ENCODE data around the gene FCSK. TPM values are rescaled to one million over a fixed set of nuclear protein-coding genes. Genes with fewer than 3 reads are reported as not detected.
"Not testable (repeated sequence)": the region's sequence is repeated elsewhere in the genome, so short reads cannot be mapped to it uniquely, and the experiment has no call there.

FCSK gene
- total and polyA plus RNA-seq, 10 of the 15 experiments (the other 5 are each of a cell fraction or from before 2014, with no cell fraction given): 0.60 to 17.6 (median 7.4) TPM

GRCh38 chr16:70523743-70524398 lies 69.5 kb downstream of the FCSK start, which contains the start of gene SF3B3 (continued):
- no peak for TF ChIP-seq SREBF2 (IDR thresholded peaks at IDR 0.05; ENCODE audit: low read length)

DNA sequence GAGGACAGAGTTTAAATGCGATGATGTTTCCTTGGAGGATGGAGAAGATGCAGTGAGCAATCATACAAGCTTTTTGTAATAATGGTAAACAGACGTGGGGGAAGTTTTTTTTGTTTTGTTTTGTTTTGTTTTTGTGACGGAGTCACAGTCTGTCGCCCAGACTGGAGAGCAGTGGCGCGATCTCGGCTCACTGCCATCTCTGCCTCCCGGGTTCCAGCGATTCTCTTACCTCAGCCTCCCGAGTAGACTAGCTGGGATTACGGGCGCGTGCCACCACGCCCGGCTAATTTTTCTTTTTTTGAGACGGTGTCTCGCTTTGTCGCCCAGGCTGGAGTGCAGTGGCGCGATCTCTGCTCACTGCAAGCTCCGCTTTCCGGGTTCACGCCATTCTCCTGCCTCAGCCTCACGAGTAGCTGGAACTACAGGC lies 70.0 kb downstream of the FCSK start:
- POLR2A ChIA-PET: interaction anchor here (0.6 to 2.4 kb wide), 13 partner anchors 8 to 146 kb away, joined by 3 to 15 read pairs (median 5); partner anchors contain the start of genes FCSK and ST3GAL2
- peaks cover 14% of the 10 kb centered on the region for H3K4me1 ChIP-seq (ENCODE audit: control insufficient read depth, insufficient read depth, low read length)
- intact Hi-C loops (cut with micrococcal nuclease; ENCODE audit: unreplicated experiment): loop anchor here (5.0 kb wide), 1 partner anchor 237 kb away; the partner anchor contains the start of gene AARS1
- peak overlapping the region; percentile 97 for H3K9ac ChIP-seq (ENCODE audit: control insufficient read depth, insufficient read depth, low read length)
- H3K9me3 ChIP-seq (replicated peaks; ENCODE audit: control insufficient read depth, insufficient read depth, low read length); H4K20me1 ChIP-seq (ENCODE audit: control insufficient read depth, insufficient read depth); in situ Hi-C loops (cut with MboI); FAIRE-seq; DNase-seq (ENCODE audit: low read depth, low spot score); H3K27me3 ChIP-seq (replicated peaks in 1 of 2; ENCODE audit: control insufficient read depth in 2 of 2, insufficient read depth in 2 of 2, low read length in 1 of 2); H2AFZ ChIP-seq (ENCODE audit: control insufficient read depth, low read depth, low read length): not testable (repeated sequence)
- ATAC-seq: peak; percentile 11
- peaks cover 87% of the 10 kb centered on the region for H3K79me2 ChIP-seq (ENCODE audit: control insufficient read depth, insufficient read depth, low read length)
- SMC1A ChIA-PET (ENCODE audit: uncharacterized antibody, unreplicated experiment): interaction anchor here (0.9 to 4.7 kb wide), 9 partner anchors 8 to 132 kb away, joined by 3 to 22 read pairs (median 4); partner anchors contain the start of gene ST3GAL2
- peak in 1 of 2 experiments; percentile 10; a peak in 1 of 4 replicates for TF ChIP-seq BHLHE40 (IDR thresholded peaks at IDR 0.05; ENCODE audit: borderline replicate concordance in 1 of 2, low read depth in 2 of 2, low read length in 1 of 2)
- RAD21 ChIA-PET (ENCODE audit: unreplicated experiment): interaction anchor here (0.9 to 4.1 kb wide), 8 partner anchors 10 to 178 kb away, joined by 3 to 25 read pairs (median 5); partner anchors contain the start of gene DDX19A
- H3K4me3 ChIP-seq: peak overlapping the region; percentile 86
- 1% methylated on average over 24 of the region's 24 CpGs for WGBS (ENCODE audit: insufficient coverage, insufficient replicate concordance, low lambda C conversion rate, missing lambda C conversion rate)
- BruUV-seq (replicated peaks): TSS peak; percentile 83
- peaks cover 2 to 16% of the 10 kb centered on the region in 2 experiments; a peak in 3 of 4 replicates for H3K36me3 ChIP-seq (ENCODE audit: control insufficient read depth in 2 of 2, insufficient read depth in 2 of 2, low read length in 1 of 2)
- H3K4me2 ChIP-seq (ENCODE audit: control insufficient read depth, insufficient read depth): peak overlapping the region; percentile 11; the same call in 1 of the 2 replicates
- H3K27ac ChIP-seq (ENCODE audit: control insufficient read depth, insufficient read depth): peak overlapping the region; percentile 99
- CTCF ChIA-PET: interaction anchor here (0.9 to 1.5 kb wide), 5 partner anchors 15 to 130 kb away, joined by 3 to 6 read pairs (median 3); no protein-coding TSS in a partner anchor
